HFF-Myc (cell line): Measurements from ENCODE around the gene TRIO.

Experiments used
- DNase-seq: peaks from one replicate; pipeline ENCODE4 v3.0.0-alpha.2; 2011; ENCODE audit warnings: low read depth; ENCODE audit errors: extremely low read depth
- H3K4me3 ChIP-seq: replicated peaks from 2 replicates; pipeline ENCODE4 v1.5.1; 2011; ENCODE audit warnings: low read depth, mild to moderate bottlenecking, control low read depth, low read length
- CTCF ChIP-seq: IDR thresholded peaks from 2 replicates; pipeline ENCODE4 v1.5.1; 2012; ENCODE audit warnings: mild to moderate bottlenecking, low read depth, low read length, control low read depth; ENCODE audit errors: missing control alignments

Gene TRIO

GRCh38 chr5:14122089-14122488 lies 21.1 kb upstream of the TRIO start:
- no peak for TF ChIP-seq CTCF
- no peak for DNase-seq
- H3K4me3 ChIP-seq: no peak overlapping the region

- TF ChIP-seq CTCF: no peak
- no peak for DNase-seq
- H3K4me3 ChIP-seq: no peak overlapping the region
Observed at GRCh38 chr5:14123551-14123950, 19.6 kb upstream of the TRIO start.

- H3K4me3 ChIP-seq: no peak overlapping the region
- no peak for DNase-seq
- TF ChIP-seq CTCF: no peak
Observed at GRCh38 chr5:14123974-14124482, 19.1 kb upstream of the TRIO start.

DNA sequence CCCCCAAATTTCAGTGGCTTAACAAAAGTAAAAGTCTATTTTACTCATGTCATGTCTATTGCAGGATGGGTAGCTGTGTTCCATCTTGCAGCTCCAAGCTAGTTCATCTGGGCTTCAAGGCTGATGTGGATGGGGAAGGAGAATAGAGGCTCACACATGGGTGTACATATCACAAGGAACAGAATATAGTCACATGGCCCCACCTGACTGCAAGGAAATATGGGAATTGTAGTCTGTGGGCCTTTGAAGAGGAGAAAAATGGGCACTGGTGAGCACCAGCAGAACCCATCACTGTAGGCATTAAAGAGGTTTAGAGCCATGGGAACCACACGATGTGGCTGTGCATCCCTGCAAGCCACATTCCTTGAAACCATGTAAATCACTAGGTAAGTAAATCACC lies 17.9 kb upstream of the TRIO start:
- DNase-seq: no peak
- H3K4me3 ChIP-seq: no peak overlapping the region
- no peak for TF ChIP-seq CTCF

DNA sequence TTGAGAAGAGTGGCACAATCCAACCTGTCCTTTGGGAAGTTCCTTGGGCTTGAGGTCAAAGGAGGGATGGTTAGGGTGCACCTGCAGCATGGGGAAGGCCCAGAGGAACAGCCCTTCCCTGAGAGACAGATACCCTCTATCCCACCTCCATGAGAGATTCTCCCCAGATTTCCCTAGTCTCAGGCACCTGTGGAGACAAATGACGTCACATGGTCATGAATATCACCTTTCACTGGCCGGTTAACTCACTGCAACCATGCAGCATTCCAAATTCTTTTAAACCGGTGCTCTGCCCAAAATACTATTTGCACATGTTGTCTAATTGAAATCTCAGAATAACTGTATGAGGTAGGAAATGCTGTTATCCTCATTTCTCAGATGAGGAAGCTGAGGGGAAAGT lies 15.6 kb upstream of the TRIO start:
- TF ChIP-seq CTCF: no peak
- no peak for DNase-seq

GRCh38 chr5:14128079-14128478 lies 15.1 kb upstream of the TRIO start:
- no peak for DNase-seq
- H3K4me3 ChIP-seq: no peak overlapping the region
- no peak for TF ChIP-seq CTCF

More for the DNA sequence above, 15.6 kb upstream of the TRIO start:
- no peak overlapping the region for H3K4me3 ChIP-seq

DNA sequence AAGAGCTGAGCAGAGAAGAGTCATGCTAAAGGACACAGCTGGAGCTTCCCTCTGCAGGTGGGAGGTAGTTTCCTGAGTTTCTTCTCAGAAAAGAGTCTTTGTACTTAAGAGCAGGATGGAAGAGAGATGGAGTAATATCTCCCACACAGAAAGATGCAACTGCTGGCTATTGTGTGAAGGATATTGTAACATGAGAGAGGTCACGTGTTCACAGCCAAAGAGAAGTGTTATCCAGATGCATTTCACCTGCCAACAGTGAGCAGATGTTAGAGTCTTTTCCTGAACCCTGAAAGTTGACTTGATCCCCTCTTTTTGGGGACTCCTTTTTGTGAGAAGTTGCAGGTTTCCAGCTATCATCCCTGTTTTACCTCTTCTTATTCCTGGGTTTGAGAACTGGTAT lies 14.0 kb upstream of the TRIO start:
- no peak for DNase-seq
- TF ChIP-seq CTCF: no peak
- H3K4me3 ChIP-seq: no peak overlapping the region
